Stimulated activated CD8-positive, alpha-beta memory T cell treated with anti-CD3 and anti-CD28 coated beads, Interleukin-12 subunit alpha, Interleukin-12 subunit beta, amount 100 ng/mL, for 24 hours (primary cell): Measurements from ENCODE around the gene TMEM108.

ENCODE experiments used
- DNase-seq: peaks from one replicate; pipeline ENCODE4 v3.0.0-alpha.2; 2020; ENCODE audit errors: extremely low read depth

TMEM108 gene

DNA sequence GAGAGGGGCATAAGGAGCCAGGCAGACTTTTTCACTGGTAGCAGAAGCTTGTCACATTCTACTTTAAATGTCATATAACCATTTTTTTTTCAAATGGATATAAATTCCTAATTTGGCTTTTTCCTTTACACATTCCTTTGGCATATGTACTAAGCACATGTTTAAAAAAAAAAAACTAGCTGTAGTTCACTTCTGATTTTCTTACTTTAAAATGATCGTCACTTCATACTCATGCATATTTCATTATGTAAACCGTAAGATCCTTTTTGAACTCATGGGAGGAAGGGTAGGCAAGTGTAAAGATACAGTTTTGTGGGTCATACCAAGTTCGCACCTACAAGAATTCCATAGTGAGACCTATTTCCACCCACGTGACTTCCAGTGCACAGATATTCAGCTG is 316.5 kb downstream of the TMEM108 start:
- no peak for DNase-seq

DNA sequence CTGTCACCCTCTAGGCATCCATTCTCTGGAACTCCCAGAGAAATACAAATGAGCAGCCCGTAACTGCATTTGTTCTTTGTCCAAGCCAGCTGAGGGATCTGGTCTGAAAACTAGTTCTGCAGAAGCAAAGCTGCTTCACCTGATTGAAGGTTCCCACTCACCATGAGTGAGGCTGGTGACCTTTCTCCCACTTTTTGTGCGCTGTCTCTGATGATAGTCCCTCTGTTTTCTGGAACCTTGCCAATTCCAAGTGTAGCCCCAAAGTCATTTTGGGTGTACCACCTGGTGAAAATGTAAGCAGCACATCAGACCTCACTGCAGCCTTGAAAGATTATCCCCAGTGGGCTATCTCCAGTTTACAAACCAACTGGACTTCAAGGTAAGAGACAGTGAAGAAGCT is 322.3 kb downstream of the TMEM108 start:
- DNase-seq, result no peak

- no peak for DNase-seq
These were observed 322.8 kb downstream of the TMEM108 start for GRCh38 chr3:133361011-133361410.

- DNase-seq, result no peak
These were observed 323.2 kb downstream of the TMEM108 start for GRCh38 chr3:133361435-133361834.

DNA sequence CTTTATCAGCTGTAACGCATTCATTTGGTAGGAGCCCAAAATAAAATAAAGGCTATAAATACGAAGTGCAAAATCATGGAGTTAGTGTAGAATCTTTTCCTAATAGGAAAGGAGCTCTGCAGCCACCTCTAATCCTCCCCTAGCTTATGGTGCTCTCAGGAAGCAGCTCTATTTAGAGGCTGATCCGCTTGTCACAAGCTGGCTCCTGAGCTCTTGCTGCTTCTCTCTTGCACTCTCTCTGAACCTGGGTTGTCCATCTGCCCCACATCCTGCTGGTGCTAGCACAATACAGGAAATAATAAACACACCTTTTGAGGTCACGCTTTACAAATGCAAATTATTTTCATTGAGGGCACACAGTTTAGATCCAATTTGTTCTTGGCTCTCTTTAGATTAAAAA is 324.3 kb downstream of the TMEM108 start:
- no peak for DNase-seq

DNA sequence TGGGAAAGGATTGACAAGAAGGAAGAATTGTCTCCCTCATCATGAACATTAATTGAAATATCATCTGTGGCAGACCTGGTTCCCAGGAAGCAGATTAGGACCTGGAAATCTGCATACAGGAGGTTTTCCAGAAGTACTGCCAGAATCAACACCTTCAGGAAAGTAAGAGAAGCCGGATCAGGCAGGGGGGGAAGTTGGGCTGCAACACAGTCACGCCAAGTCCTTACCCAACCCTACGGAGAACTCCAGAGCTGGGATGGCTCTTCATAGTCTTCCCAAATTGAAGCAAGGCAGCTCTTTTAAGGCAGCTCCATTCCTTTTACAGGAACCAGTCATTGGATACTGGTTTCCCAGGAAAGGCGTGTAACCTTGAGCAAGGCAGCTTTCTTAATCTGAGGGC is 326.5 kb downstream of the TMEM108 start:
- no peak for DNase-seq

GRCh38 chr3:133366921-133367320 is 328.7 kb downstream of the TMEM108 start:
- DNase-seq, result no peak

- DNase-seq, result no peak
These were observed 329.2 kb downstream of the TMEM108 start for GRCh38 chr3:133367403-133367802.

GRCh38 chr3:133367956-133368355 is 329.8 kb downstream of the TMEM108 start:
- DNase-seq, result no peak

- no peak for DNase-seq
These were observed 330.3 kb downstream of the TMEM108 start for GRCh38 chr3:133368371-133369067.

GRCh38 chr3:133369068-133369440 is 330.9 kb downstream of the TMEM108 start:
- no peak for DNase-seq

DNA sequence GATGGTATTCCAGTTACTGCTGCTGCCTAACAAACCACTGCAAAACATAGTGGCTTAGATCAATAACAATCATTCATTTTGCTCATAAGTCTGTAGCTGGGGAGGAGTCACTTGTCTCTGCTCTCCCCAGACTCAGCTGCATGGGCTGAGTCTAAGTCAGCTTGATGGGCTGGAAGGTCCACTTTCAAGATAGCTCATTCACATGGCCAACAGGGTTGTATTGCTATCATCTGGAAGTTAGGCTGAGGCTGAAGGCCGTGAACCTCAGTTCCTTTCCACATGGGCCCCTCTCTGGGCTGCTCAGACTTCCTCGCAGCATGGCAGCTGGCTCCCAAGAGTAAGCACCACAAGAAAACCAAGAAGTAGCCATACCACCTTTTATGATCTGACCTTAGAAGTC is 333.0 kb downstream of the TMEM108 start:
- no peak for DNase-seq

- no peak for DNase-seq
These were observed 333.5 kb downstream of the TMEM108 start for GRCh38 chr3:133371676-133372075.

DNA sequence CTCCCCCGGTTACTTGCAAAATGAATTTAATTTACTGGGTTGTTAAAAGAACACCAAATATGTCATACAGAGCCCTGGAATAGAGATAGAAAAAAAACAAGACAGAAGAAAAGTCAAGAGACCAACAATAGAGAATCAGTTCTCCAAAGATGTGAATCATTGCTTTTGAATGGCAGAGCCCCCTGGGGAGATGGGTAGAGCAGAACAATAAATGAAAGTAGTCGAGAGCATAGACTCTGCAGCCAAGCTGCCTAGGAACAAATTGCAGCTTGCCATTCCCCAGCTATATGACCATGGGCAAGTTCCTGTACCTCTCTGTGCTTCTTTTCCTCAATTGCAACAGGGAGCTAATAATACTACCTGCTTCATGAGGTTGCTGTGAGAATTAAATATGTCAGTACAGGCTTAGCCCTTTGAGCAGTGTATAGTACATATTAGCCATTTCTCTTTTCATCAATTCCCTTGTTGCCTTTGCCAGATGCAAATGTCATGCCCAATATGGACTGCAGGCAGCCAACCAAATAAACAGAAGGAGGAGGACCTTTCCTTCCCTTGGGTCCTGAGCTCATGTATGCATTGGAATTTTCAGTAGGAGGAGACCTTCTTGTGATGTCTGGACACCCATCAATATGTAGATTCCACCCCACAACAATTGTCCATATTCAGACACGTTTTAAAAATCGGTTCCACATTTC is 336.7 kb downstream of the TMEM108 start:
- no peak for DNase-seq

DNA sequence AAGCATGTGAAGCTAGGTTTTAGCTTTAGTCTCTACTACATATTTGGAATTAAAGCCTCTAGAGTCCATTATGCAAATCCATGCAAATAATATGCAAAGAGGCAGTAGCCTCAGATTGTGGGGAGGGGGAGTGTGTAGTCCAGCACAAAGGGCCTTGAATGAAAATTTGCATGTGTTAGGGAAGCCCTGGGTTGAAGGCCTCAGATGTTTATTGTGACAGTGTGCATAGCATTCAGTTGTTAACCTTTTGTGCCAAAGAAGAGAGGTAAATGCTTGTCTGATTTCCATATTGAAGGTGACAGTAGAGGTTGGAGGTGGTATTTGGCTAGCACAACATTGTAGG is 337.2 kb downstream of the TMEM108 start:
- DNase-seq, result no peak

DNA sequence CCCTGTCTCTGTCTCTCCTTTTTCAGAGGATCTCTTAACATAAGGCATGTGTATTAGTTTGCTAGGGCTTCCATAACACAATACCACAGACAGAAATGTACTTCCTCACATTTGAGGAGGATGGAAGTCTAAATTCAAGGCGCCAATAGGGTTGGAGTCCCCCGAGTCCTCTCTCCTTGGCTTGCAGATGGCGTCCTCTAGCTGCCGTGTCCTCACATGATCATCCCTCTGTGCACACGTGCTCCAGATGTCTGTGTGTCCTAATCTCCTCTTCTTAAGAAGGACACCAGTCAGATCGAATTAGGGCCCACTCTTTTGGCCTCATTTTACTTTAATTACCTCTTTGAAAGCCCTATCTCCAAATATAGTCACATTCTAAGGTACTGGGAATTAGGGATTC is 338.6 kb downstream of the TMEM108 start:
- DNase-seq, result no peak

DNA sequence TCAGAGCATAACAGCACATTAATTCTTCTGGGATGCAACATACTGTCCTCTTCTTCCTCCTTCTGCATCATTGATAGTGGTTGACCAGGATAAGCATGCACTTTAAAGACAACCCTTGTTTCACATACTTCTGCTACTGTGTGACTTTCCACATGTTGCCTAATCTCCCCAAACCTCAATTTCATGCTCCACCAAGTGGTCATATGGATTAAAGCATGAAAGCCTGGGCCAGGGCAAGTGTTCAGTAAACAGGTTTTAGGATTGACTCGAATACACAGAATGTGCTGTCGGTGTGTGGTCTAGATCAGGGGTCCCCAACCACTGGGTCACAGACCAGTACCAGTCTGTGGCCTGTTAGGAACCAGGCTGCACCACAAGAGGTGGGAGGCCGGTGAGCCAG is 339.2 kb downstream of the TMEM108 start:
- DNase-seq, result no peak

DNA sequence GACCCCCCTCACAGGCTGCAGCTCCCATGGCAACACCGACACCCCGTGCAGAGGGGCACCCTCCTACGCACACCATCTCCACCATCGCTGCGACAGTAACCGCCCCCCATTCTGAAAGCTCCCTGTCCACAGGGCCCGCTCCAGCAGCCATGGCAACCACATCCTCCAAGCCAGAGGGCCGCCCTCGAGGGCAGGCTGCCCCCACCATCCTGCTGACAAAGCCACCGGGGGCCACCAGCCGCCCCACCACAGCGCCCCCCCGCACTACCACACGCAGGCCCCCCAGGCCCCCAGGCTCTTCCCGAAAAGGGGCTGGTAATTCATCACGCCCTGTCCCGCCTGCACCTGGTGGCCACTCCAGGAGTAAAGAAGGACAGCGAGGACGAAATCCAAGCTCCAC is 341.7 kb downstream of the TMEM108 start:
- no peak for DNase-seq

- no peak for DNase-seq
These were observed 342.5 kb downstream of the TMEM108 start for GRCh38 chr3:133380481-133381225.

- no peak for DNase-seq
These were observed 343.3 kb downstream of the TMEM108 start for GRCh38 chr3:133381346-133382109.

DNA sequence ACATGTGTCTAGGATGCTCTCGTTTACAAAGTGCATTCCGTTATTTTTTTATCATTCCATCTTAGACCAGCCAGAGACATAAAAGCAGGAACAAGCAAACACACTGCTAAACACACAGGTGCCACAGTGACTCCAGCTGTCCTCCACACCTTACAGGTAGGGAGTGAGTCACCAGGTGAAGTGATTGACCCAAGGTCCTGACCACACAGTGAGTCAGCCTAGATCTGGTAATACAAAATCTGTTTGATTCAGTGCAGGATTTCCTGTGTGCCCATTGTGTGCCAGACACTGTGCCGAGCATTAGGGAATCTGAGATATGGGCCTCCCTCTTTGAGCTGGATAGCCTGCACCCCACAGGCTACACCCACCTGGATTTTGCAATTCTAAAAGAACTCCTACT is 345.0 kb downstream of the TMEM108 start:
- no peak for DNase-seq

DNA sequence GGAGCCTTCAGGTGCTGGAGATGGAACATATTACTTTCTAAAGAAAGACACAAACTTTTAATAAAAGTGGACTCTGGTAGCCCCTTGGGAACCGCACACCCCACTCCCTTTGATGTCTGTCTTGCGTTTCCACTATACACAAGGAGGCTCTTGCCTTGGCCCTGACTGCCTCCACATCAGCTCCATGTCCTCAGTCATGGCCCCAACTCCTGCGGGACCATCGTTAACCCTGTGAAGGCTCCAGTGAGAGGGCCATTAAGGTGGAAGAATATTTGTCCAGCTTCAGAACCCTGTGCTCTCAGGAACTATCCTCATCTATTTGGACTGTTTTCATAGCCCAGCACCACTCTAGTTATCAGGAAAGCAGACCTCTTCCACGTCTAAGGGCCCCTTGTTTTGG is 345.6 kb downstream of the TMEM108 start:
- DNase-seq, result no peak
